Glutamatergic neuron (in vitro differentiated cells): Measurements from ENCODE around the gene GPC2. TPM values are rescaled to one million over a fixed set of nuclear protein-coding genes. Genes with fewer than 3 reads are reported as not detected.
A peak's percentile ranks its signal among the peaks of the same experiment; 100 is the strongest.
"Not testable (repeated sequence)": the region's sequence is repeated elsewhere in the genome, so short reads cannot be mapped to it uniquely, and the experiment has no call there.

ENCODE experiments used
- DNase-seq: peaks from one replicate; pipeline ENCODE4 v3.0.0; 2022
- H3K27ac Mint-ChIP-seq: one replicate; pipeline ENCODE4 v1.8.0; 2020; ENCODE audit warnings: mild to moderate bottlenecking, mixed read lengths, inconsistent platforms; ENCODE audit not compliant: unreplicated experiment
- H3K27me3 Mint-ChIP-seq: one replicate; pipeline ENCODE4 v1.8.0; 2020; ENCODE audit warnings: mild to moderate bottlenecking, moderate library complexity, mixed read lengths, inconsistent platforms; ENCODE audit not compliant: unreplicated experiment
- H3K36me3 Mint-ChIP-seq: one replicate; pipeline ENCODE4 v1.8.0; 2020; ENCODE audit warnings: mild to moderate bottlenecking, mixed read lengths, inconsistent platforms; ENCODE audit not compliant: unreplicated experiment
- H3K4me1 Mint-ChIP-seq: one replicate; pipeline ENCODE4 v1.8.0; 2020; ENCODE audit warnings: mild to moderate bottlenecking, low read depth, mixed read lengths, inconsistent platforms; ENCODE audit not compliant: unreplicated experiment
- H3K4me3 Mint-ChIP-seq: one replicate; pipeline ENCODE4 v1.8.0; 2020; ENCODE audit warnings: mild to moderate bottlenecking, mixed read lengths, inconsistent platforms; ENCODE audit not compliant: unreplicated experiment
- H3K9me3 Mint-ChIP-seq: one replicate; pipeline ENCODE4 v1.8.0; 2020; ENCODE audit warnings: mild to moderate bottlenecking, moderate library complexity, mixed read lengths, inconsistent platforms; ENCODE audit not compliant: unreplicated experiment
- total RNA-seq: library from RNA; stranded (reverse); fragmentation: NEBNext Ultra II Directional; extraction: Animal tissue kit (Norgen Biotek cat#: 25700); gene quantifications from one replicate; pipeline ENCODE4 v1.2.1, GENCODE V29; 2021; ENCODE audit not compliant: unreplicated experiment
- TF ChIP-seq, protein P1 (sequence below): fragments of 200-600 bp; sonication (generic); IDR thresholded peaks from one replicate; pipeline ENCODE4 v1.5.0; 2021; ENCODE audit not compliant: partially characterized antibody, unreplicated experiment

Gene GPC2
- total RNA-seq, 1 donor from 2014 or later = 530 TPM

DNA sequence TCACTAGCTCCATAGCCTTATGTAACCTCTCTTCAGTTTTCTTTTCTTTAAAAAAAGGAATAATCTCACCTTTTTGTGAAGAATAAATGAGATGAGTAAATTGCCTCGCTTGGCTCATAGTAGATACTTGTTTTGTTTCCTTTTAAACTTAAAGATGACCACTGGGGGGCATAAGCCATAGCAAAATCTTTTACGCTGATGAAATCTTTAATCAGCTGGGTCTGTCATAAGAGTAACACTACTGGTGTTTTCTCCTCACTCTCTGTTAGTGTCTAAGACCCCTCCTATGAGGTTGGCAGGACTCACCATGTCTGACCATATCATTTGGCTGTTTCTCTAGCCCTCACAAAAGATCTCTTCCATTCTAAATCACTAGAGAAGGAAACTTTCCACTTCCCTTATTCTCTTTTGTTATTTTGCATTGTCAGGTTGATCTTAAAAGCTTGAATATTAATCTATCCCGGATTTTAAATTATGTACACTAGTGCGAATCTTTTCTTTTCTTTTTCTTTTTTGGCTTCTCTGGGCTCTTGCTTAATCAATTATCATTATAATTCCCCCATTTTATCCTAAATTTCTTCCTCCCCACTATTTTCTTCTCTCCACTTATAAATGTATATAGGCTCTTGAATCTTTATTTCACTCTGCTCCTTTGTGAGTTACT is 13.0 kb upstream of the GPC2 start:
- Mint-ChIP-seq H3K4me3 (no peak overlapping the region), H3K36me3 (peaks cover 8% of the 10 kb centered on the region), H3K27ac (no peak overlapping the region), H3K27me3 (peaks cover 2% of the 10 kb centered on the region), H3K9me3 (peaks cover 1% of the 10 kb centered on the region), H3K4me1 (peaks cover 5% of the 10 kb centered on the region)
- TF ChIP-seq, protein P1, sequence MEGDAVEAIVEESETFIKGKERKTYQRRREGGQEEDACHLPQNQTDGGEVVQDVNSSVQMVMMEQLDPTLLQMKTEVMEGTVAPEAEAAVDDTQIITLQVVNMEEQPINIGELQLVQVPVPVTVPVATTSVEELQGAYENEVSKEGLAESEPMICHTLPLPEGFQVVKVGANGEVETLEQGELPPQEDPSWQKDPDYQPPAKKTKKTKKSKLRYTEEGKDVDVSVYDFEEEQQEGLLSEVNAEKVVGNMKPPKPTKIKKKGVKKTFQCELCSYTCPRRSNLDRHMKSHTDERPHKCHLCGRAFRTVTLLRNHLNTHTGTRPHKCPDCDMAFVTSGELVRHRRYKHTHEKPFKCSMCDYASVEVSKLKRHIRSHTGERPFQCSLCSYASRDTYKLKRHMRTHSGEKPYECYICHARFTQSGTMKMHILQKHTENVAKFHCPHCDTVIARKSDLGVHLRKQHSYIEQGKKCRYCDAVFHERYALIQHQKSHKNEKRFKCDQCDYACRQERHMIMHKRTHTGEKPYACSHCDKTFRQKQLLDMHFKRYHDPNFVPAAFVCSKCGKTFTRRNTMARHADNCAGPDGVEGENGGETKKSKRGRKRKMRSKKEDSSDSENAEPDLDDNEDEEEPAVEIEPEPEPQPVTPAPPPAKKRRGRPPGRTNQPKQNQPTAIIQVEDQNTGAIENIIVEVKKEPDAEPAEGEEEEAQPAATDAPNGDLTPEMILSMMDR = no peak
- no peak for DNase-seq

DNA sequence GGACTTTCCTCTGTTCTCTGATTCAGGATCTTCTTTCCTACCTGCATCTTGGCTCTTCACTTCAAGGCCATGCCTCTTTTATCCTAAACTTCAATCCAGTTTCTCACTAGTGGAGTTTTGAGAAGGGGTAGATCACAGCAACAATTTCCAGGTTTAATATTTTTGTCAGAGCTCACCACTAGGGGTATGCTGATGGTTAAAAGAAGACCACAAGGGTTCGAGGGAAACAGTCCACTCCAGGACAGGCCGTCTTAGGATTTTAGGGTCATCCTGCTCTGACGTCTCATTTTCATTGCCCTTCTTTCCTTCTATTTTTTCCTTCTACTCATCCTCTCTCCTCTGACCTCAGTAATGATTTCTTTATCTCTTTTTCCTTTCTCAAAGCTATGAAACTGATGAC is 11.9 kb upstream of the GPC2 start:
- Mint-ChIP-seq H3K9me3 (peaks cover 1% of the 10 kb centered on the region), H3K4me1 (peaks cover 5% of the 10 kb centered on the region), H3K4me3 (no peak overlapping the region), H3K27me3 (peaks cover 2% of the 10 kb centered on the region), H3K27ac (no peak overlapping the region), H3K36me3 (peaks cover 8% of the 10 kb centered on the region)
- DNase-seq = no peak
- TF ChIP-seq, protein P1 = no peak

DNA sequence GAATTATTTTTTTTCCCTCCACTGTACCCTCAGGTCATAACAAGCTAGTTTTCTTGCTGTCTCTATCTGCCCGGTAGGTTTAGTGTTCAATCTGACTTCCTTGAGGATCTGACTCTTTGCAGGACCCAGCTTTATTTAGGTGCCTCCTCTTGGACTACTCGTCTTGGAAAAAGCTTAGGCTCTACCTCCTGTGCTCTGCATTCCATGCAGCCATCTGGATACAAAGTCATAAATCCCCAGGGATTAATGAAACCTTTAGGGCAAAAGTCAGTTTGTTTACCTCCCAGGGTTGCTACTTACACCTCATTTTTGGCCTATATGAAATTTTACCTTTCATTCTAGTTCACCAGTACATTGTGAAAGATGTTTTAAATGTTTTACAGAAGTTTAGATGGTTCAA is 8.5 kb upstream of the GPC2 start:
- H3K4me3 Mint-ChIP-seq = peak overlapping the region; percentile 28
- H3K27me3 Mint-ChIP-seq = peaks cover 3% of the 10 kb centered on the region
- peaks cover 8% of the 10 kb centered on the region for H3K36me3 Mint-ChIP-seq
- no peak overlapping the region for H3K27ac Mint-ChIP-seq
- DNase-seq = no peak
- peaks cover 3% of the 10 kb centered on the region for H3K9me3 Mint-ChIP-seq
- peaks cover 5% of the 10 kb centered on the region for H3K4me1 Mint-ChIP-seq
- TF ChIP-seq, protein P1 = no peak

GRCh38 chr7:100183090-100183489 is 5.9 kb upstream of the GPC2 start:
- not testable (repeated sequence) for H3K27ac Mint-ChIP-seq, H3K9me3 Mint-ChIP-seq, DNase-seq, H3K4me3 Mint-ChIP-seq, H3K4me1 Mint-ChIP-seq, H3K27me3 Mint-ChIP-seq, H3K36me3 Mint-ChIP-seq

GRCh38 chr7:100182616-100183015 is 5.4 kb upstream of the GPC2 start:
- not testable (repeated sequence) for H3K27ac Mint-ChIP-seq, H3K9me3 Mint-ChIP-seq

DNA sequence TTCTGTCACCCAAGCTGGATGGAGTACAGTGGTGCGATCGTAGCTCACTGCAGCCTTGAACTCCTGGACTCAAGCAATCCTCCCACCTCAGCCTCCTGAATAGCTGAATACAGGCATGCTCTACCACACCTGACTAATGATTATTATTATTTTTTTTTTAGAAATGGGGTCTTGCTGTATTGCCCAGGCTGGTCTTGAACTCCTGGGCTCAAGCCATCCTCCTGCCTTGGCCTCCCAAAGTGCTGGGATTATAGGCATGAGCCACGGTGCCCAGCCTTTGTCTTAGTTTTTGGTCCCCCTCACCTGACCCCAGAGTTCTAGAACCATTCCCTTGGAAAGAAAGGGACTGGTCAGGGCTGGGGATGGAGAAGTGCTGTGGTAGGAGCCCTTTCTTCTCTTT is 2.9 kb upstream of the GPC2 start:
- not testable (repeated sequence) for H3K27ac Mint-ChIP-seq, H3K4me3 Mint-ChIP-seq

More at GRCh38 chr7:100182616-100183015, 5.4 kb upstream of the GPC2 start:
- H3K36me3 Mint-ChIP-seq, DNase-seq, H3K4me1 Mint-ChIP-seq, H3K27me3 Mint-ChIP-seq, H3K4me3 Mint-ChIP-seq: not testable (repeated sequence)

More for the DNA sequence above, 2.9 kb upstream of the GPC2 start:
- H3K27me3 Mint-ChIP-seq, DNase-seq, H3K36me3 Mint-ChIP-seq, H3K4me1 Mint-ChIP-seq: not testable (repeated sequence)
- peaks cover 12% of the 10 kb centered on the region for H3K9me3 Mint-ChIP-seq
